OCI-M2 (cell line): ENCODE results near the gene CYB5D1.
A peak's percentile ranks its signal among the peaks of the same experiment; 100 is the strongest.

Source experiments
- DNase-seq: peaks from one replicate; lab custom pipeline; 2025; ENCODE audit not compliant: unreplicated experiment; lab: John Stamatoyannopoulos, UW

CYB5D1 gene

GRCh38 chr17:7844292-7845154 lies 13.3 kb upstream of the CYB5D1 start:
- DNase-seq: peak; percentile 39

- no peak for DNase-seq
Measured at GRCh38 chr17:7845359-7846062, 12.3 kb upstream of the CYB5D1 start.

GRCh38 chr17:7846063-7846735 lies 11.6 kb upstream of the CYB5D1 start:
- DNase-seq: no peak

- no peak for DNase-seq
Measured at GRCh38 chr17:7846765-7847661, 10.8 kb upstream of the CYB5D1 start.

GRCh38 chr17:7848131-7848579 lies 9.6 kb upstream of the CYB5D1 start:
- DNase-seq: no peak

- DNase-seq: no peak
Measured at GRCh38 chr17:7848739-7849129, 9.1 kb upstream of the CYB5D1 start.

- no peak for DNase-seq
Measured at GRCh38 chr17:7849130-7849750, 8.6 kb upstream of the CYB5D1 start.

GRCh38 chr17:7849751-7850504 lies 7.9 kb upstream of the CYB5D1 start:
- DNase-seq: no peak

- DNase-seq: no peak
Measured at GRCh38 chr17:7850701-7851437, 6.9 kb upstream of the CYB5D1 start.

- no peak for DNase-seq
Measured at GRCh38 chr17:7851438-7852261, 6.2 kb upstream of the CYB5D1 start.

- DNase-seq: no peak
Measured at GRCh38 chr17:7852262-7852670, 5.5 kb upstream of the CYB5D1 start.

GRCh38 chr17:7852919-7853690 lies 4.7 kb upstream of the CYB5D1 start:
- DNase-seq: no peak

GRCh38 chr17:7853691-7854038 lies 4.1 kb upstream of the CYB5D1 start:
- DNase-seq: no peak

- DNase-seq: no peak
Measured at GRCh38 chr17:7854078-7854777, 3.6 kb upstream of the CYB5D1 start.

GRCh38 chr17:7854851-7855659 lies 2.7 kb upstream of the CYB5D1 start, which contains the start of gene TMEM88:
Gene TMEM88, plus strand, starts transcription at chr17:7855066. Its CDS starts 9 bp downstream, at chr17:7855075.
- no peak for DNase-seq

- DNase-seq: no peak
Measured at GRCh38 chr17:7855660-7856010, 2.2 kb upstream of the CYB5D1 start.
